NCI-H146 treated with DMSO at 0.1 percent for 48 hours (cell line): ENCODE measurements around the gene MITF.

Experiments
- DNase-seq: peaks from one replicate; lab custom pipeline; 2025; ENCODE audit not compliant: unreplicated experiment; lab: John Stamatoyannopoulos, UW

The MITF gene

GRCh38 chr3:69753179-69753775, 14.0 kb downstream of the MITF start:
- DNase-seq = no peak

- no peak for DNase-seq
These were observed 16.5 kb downstream of the MITF start for GRCh38 chr3:69755795-69756194.

- no peak for DNase-seq
These were observed 22.9 kb downstream of the MITF start for GRCh38 chr3:69761896-69762767.

- DNase-seq = no peak
These were observed 23.5 kb downstream of the MITF start for GRCh38 chr3:69762768-69763229.

GRCh38 chr3:69763458-69763857, 24.2 kb downstream of the MITF start:
- no peak for DNase-seq

- DNase-seq = no peak
These were observed 25.0 kb downstream of the MITF start for GRCh38 chr3:69764121-69764741.

GRCh38 chr3:69764861-69765260, 25.6 kb downstream of the MITF start:
- no peak for DNase-seq

- DNase-seq = no peak
These were observed 27.4 kb downstream of the MITF start for GRCh38 chr3:69766638-69767037.

GRCh38 chr3:69767571-69767970, 28.3 kb downstream of the MITF start:
- DNase-seq = no peak

- no peak for DNase-seq
These were observed 29.2 kb downstream of the MITF start for GRCh38 chr3:69768438-69768837.

- DNase-seq = no peak
These were observed 31.0 kb downstream of the MITF start for GRCh38 chr3:69770219-69770618.

- DNase-seq = no peak
These were observed 31.8 kb downstream of the MITF start for GRCh38 chr3:69770976-69771634.

- no peak for DNase-seq
These were observed 33.0 kb downstream of the MITF start for GRCh38 chr3:69772152-69772867.

GRCh38 chr3:69774029-69774428, 34.8 kb downstream of the MITF start:
- no peak for DNase-seq

GRCh38 chr3:69775751-69776150, 36.5 kb downstream of the MITF start:
- no peak for DNase-seq

- no peak for DNase-seq
These were observed 37.0 kb downstream of the MITF start for GRCh38 chr3:69776289-69776688.

- no peak for DNase-seq
These were observed 37.8 kb downstream of the MITF start for GRCh38 chr3:69776920-69777581.

GRCh38 chr3:69777582-69777967, 38.3 kb downstream of the MITF start:
- DNase-seq = no peak

GRCh38 chr3:69781593-69781992, 42.3 kb downstream of the MITF start:
- no peak for DNase-seq

- no peak for DNase-seq
These were observed 45.8 kb downstream of the MITF start for GRCh38 chr3:69784954-69785514.
